GDM1 (cell line): Measurements from ENCODE around the gene SFR1.
A peak's percentile ranks its signal among the peaks of the same experiment; 100 is the strongest.

Experiments used
- DNase-seq: peaks from one replicate; lab custom pipeline; 2025; lab: John Stamatoyannopoulos, UW

The SFR1 gene

GRCh38 chr10:104121485-104122224 is at the start of gene SFR1:
SFR1 (plus strand) TSS chr10:104122171; CDS start chr10:104122184, 13 bp downstream.
- DNase-seq, result peak; percentile 100

- no peak for DNase-seq
Observed at GRCh38 chr10:104072786-104073185, 49.2 kb upstream of the SFR1 start.

GRCh38 chr10:104074505-104074904 is 47.5 kb upstream of the SFR1 start:
- DNase-seq, result no peak

- no peak for DNase-seq
Observed at GRCh38 chr10:104076743-104077160, 45.2 kb upstream of the SFR1 start.

- DNase-seq, result no peak
Observed at GRCh38 chr10:104077247-104077646, 44.7 kb upstream of the SFR1 start.

- DNase-seq, result no peak
Observed at GRCh38 chr10:104077663-104078151, 44.3 kb upstream of the SFR1 start.

- no peak for DNase-seq
Observed at GRCh38 chr10:104080762-104081161, 41.2 kb upstream of the SFR1 start.

GRCh38 chr10:104081998-104082397 is 40.0 kb upstream of the SFR1 start:
- no peak for DNase-seq

- DNase-seq, result no peak
Observed at GRCh38 chr10:104084482-104085142, 37.4 kb upstream of the SFR1 start.

GRCh38 chr10:104085801-104086400 is 36.1 kb upstream of the SFR1 start, which contains the start of gene COL17A1:
COL17A1 (minus strand) TSS chr10:104085880; CDS start chr10:104080673, 5,207 bp downstream.
- DNase-seq, result no peak

GRCh38 chr10:104088239-104088638 is 33.7 kb upstream of the SFR1 start:
- DNase-seq, result no peak

- DNase-seq, result no peak
Observed at GRCh38 chr10:104089621-104090020, 32.4 kb upstream of the SFR1 start.

- DNase-seq, result no peak
Observed at GRCh38 chr10:104090611-104091010, 31.4 kb upstream of the SFR1 start.

- no peak for DNase-seq
Observed at GRCh38 chr10:104092749-104093148, 29.2 kb upstream of the SFR1 start.

GRCh38 chr10:104096692-104097091 is 25.3 kb upstream of the SFR1 start:
- DNase-seq, result no peak

- no peak for DNase-seq
Observed at GRCh38 chr10:104098358-104098925, 23.5 kb upstream of the SFR1 start.

GRCh38 chr10:104099269-104099668 is 22.7 kb upstream of the SFR1 start:
- no peak for DNase-seq

- no peak for DNase-seq
Observed at GRCh38 chr10:104099941-104100340, 22.0 kb upstream of the SFR1 start.

GRCh38 chr10:104100795-104101194 is 21.2 kb upstream of the SFR1 start:
- DNase-seq, result no peak

GRCh38 chr10:104101902-104102301 is 20.1 kb upstream of the SFR1 start:
- DNase-seq, result no peak

GRCh38 chr10:104103956-104104355 is 18.0 kb upstream of the SFR1 start:
- DNase-seq, result no peak

- DNase-seq, result no peak
Observed at GRCh38 chr10:104104418-104104817, 17.6 kb upstream of the SFR1 start.

GRCh38 chr10:104104926-104105325 is 17.0 kb upstream of the SFR1 start:
- DNase-seq, result no peak
